HG03439 (cell line): ENCODE results near the gene MAGI1.

Experiments used
- ATAC-seq: cut with Tn5 transposase; IDR thresholded peaks from one replicate; pipeline ENCODE4 v1.9.1; 2021; ENCODE audit warnings: mild to moderate bottlenecking, moderate library complexity; ENCODE audit not compliant: unreplicated experiment

MAGI1 gene

DNA sequence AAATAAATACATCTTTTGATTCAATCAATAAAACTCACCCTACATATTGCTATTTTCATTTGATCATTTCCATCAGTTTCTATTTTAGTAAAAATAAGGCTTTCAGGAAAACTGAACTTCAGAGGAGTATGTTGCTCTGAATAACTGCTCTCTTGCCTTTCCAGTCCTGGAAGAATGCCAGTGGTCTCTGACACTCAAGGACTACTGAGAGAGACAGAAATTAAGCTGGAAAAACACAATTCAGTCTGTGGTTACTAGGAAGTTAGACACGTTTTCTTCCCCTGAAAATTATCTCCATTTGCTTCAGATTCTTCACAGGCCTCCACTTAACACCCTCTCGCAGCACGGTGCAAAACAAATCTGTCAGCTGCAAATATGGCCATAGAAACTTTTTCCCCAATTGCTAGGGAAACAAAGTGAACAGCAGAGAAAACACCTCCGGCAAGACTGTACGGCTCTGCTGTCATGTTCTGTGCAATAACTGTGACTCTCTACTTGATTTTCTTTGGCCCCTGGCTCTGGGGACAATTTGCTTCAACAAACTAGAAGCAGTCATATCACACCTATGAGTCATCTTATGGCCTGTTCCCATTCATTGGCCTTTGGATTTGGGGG is 353.0 kb downstream of the MAGI1 start:
- no peak for ATAC-seq

GRCh38 chr3:65678516-65678915 is 360.2 kb downstream of the MAGI1 start:
- no peak for ATAC-seq

- ATAC-seq = no peak
These were observed 361.2 kb downstream of the MAGI1 start for GRCh38 chr3:65677486-65678010.

DNA sequence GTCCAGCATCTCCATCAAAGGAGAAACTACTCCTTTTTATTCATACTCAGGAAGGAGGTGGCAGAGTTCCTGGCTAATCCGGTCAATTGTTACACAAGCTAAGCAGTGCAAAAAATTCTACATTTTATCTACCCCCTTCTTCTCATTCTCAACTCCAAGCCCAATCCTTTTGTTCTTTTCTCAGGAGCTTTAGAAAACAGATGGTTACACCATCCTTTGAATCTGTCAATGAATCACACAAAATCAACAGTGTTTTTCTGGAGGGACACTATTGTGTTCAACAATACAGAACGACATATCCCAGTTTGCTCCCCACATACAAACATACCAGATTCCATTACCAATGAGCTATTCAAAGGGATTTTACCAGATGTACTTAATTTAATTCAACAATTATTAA is 362.1 kb downstream of the MAGI1 start:
- no peak for ATAC-seq

GRCh38 chr3:65675011-65675410 is 363.7 kb downstream of the MAGI1 start:
- no peak for ATAC-seq

- ATAC-seq = no peak
These were observed 364.5 kb downstream of the MAGI1 start for GRCh38 chr3:65674226-65674625.

- ATAC-seq = peak; percentile 63
These were observed 365.6 kb downstream of the MAGI1 start for GRCh38 chr3:65672871-65673815.

DNA sequence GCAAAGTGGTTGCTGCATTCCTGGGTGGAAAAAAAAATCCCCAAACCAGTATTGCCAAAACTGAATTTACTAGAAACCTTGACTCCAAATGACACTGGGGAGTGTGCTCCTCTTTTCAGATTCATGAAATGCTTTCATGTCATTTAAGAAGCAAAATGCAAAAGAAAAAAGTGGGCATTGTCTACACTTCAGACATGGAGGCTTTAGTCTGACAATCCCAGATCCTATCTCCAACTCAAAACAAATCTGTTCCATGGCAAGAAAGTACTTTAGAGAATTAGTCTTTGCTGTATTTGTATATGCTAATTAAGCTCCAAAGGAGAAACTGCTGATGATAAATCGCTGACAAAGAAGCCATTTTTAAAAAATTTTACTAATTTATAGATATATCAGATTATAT is 366.7 kb downstream of the MAGI1 start:
- no peak for ATAC-seq

DNA sequence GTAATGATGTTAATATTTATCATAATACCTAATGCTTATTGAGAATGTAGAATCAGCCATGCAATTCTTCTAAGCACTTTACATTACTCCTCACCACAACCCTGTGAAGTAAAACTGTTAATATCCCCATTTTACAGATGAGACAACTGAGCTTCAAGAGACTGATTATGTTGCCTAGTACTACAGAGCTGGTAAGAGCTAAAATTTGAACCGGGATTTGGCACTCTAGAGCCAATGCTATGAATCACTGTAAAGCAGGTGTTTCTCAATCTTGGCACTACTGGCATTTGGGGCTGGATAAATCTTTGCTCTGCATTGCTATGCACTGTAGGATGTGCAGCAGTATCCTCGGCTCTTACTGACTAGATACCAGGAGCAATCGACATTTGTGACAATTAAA is 367.7 kb downstream of the MAGI1 start:
- ATAC-seq = no peak

DNA sequence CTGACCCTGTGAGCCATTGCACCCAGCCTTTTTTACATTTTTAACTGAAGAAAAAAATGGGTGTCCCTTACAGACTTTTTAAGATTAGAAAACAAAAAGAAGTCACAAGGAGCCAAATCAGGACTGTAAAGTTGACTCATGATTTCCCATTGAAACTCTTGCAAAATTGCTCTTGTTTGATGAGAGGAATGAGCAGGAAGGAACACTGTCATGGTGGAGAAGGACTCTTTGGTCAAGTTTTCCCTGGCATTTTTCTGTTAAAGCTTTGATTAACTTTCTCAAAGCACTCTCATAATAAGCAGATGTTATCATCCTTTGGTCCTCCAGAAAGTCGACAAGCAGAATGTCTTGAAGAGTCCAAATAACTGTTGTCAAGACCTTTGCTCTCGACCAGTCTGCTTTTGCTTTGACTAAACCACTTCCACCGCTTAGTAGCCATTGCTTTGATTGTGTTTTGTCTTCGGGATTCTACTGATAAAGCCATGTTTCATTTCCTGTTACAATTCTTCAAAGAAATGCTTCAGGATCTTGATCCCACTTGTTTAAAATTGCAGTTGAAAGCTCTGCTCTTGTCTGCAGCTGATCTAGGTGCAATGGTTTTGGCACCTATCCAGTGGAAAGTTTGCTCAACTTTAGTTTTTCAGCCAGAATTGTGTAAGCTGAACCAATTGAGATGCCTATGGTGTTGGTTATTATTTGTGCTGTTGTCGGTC is 369.4 kb downstream of the MAGI1 start:
- ATAC-seq = no peak

DNA sequence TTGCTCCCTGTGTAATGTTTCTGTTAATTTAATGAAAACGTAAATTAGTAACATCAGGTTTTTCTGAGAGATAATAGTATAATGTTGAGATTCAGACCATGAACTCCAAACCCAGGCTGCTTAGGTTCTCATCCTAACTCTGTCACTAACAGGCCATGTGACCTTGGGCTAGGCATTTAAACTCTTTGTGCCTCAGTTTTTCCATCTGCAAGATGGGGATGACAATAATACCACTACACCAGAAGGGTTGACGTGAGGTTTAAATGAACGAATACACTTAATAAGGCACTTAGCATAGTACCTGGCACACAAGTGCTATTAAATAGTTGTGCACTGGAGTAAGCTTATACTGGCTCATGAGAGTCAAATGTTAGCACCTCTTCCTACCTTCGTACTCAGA is 370.8 kb downstream of the MAGI1 start:
- ATAC-seq = no peak

- ATAC-seq = no peak
These were observed 372.1 kb downstream of the MAGI1 start for GRCh38 chr3:65666448-65667091.

- ATAC-seq = no peak
These were observed 372.8 kb downstream of the MAGI1 start for GRCh38 chr3:65665915-65666314.

DNA sequence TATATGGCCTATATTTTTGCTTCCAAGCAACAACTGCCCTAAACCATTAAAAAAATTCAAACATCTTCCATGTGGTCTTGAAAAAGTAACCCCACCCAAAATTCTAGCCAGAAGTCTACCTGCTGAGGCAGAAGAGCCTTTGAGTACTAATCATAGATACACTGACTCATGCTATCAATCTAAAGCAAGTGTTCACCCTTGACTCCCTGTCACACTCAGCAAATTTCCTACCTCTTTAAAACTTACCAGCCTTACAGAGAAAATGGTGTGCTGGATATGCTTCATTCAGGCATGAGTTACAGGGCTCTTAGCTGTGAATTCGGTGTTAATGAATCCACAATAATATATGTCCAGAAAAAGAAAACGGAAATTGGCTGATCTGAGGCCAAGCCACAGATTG is 373.8 kb downstream of the MAGI1 start:
- ATAC-seq = no peak

GRCh38 chr3:65664446-65664845 is 374.3 kb downstream of the MAGI1 start:
- ATAC-seq = no peak

DNA sequence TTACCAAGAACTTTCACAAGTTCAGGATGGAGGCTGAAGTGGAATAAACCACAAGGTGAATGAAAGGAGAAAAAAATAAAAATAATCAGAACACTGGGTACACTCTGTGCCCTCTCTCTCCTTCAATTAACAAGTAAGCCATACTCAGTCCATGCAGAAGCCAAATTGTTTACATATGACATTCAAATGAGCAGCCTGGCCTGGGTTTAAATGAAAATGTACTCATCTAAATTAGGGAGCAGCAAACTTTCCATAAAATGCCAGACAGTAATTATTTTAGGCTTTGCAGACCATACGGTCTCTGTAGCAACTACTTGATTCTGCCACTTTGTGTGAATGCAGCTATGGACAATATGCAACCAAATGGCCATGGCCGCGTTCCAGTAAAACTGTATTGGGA is 376.6 kb downstream of the MAGI1 start:
- no peak for ATAC-seq

DNA sequence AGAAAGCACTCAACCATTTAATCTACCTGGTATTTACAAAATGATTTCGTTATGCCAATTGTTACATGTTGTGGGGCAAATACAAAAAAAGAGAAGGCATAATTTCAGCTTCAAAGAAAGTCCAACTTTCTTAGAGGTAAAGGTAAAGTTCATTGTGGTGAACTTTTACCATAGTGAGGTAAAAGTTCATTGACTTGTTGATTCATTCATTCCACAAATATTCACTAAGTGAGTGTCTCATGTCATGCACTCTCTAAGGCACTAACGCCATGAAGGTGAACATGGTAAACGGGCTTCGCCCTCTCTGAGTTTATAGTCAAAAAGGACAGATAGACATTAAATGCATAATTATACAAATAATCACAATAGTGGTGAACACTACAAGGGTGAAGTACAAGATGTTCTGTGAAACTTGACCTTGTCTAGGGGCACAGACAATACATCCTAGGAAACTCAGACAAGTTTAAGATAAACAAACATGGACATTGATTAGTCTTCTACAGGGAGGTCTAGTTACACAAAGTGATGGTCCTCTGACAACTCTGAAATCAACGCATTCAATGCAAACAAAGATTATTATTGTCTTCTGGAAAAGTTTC is 378.6 kb downstream of the MAGI1 start:
- ATAC-seq = no peak

DNA sequence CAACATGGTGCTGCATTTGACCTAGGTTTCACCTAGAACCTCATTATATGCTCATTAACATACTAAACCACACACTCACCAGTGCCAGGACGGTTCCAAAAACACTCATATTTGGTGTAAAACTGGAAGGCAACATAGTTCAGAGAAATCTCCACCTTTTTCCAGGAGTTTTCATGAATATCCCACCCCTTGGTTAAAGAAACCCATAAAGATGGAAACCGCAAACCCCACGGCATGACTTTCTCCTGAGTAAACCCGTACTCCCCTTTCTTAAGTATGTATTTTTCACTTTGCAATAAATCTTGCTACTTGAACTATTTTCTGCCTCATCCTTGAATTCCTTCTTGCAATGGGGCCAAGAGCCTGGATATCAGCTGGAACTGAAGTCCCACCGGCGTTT is 379.3 kb downstream of the MAGI1 start:
- ATAC-seq = no peak

- no peak for ATAC-seq
These were observed 380.3 kb downstream of the MAGI1 start for GRCh38 chr3:65658401-65658800.

- ATAC-seq = no peak
These were observed 383.7 kb downstream of the MAGI1 start for GRCh38 chr3:65655061-65655460.

DNA sequence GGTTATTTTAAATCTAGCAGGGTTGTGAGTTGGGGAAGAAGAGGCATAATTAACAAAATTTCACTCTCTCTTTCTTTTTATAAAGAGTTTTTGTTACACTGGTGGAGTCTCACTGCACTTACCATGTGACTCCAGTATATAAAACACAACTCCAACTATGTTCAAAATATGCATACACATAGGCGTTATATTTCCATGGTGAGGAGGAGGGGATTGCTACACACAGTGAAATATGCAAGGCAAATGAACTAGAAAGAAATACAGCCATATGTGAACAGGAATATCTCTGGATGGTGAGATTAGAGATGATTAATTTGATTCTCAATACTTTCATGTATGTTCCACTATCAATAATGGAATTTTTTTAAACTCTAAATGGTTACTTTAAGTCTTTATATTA is 385.0 kb downstream of the MAGI1 start:
- no peak for ATAC-seq
